Stimulated activated naive CD8-positive, alpha-beta T cell treated with anti-CD3 and anti-CD28 coated beads, Interleukin-15, amount 100 ng/mL, for 72 hours (primary cell): ENCODE measurements around the gene SLC25A19.
"Not testable (repeated sequence)": the region's sequence is repeated elsewhere in the genome, so short reads cannot be mapped to it uniquely, and the experiment has no call there.

Source experiments
- ATAC-seq: fragments of 150-1000 bp; cut with Tn5 transposase; 2 replicates; pipeline ENCODE4 v1.10.0; 2021; ENCODE audit warnings: mild to moderate bottlenecking, moderate library complexity
- DNase-seq, 2 donors: peaks; one replicate each; pipeline ENCODE4 v3.0.0; 2021 to 2022
- H3K27ac Mint-ChIP-seq, 2 donors: one replicate each; pipeline ENCODE4 v1.8.0; 2022; ENCODE audit warnings: mild to moderate bottlenecking in 2 of 2, mixed read lengths in 2 of 2, moderate library complexity in 2 of 2
- H3K27me3 Mint-ChIP-seq: one replicate; pipeline ENCODE4 v1.8.0; 2022; ENCODE audit warnings: mixed read lengths
- H3K4me1 Mint-ChIP-seq: one replicate; pipeline ENCODE4 v1.8.0; 2022; ENCODE audit warnings: mild to moderate bottlenecking, mixed read lengths
- H3K4me3 Mint-ChIP-seq, 2 donors: one replicate each; pipeline ENCODE4 v1.8.0; 2022; ENCODE audit warnings: mild to moderate bottlenecking in 2 of 2, mixed read lengths in 2 of 2, moderate library complexity in 1 of 2
- H3K9me3 Mint-ChIP-seq, 2 donors: one replicate each; pipeline ENCODE4 v1.8.0; 2022; ENCODE audit warnings: mixed read lengths in 2 of 2

SLC25A19 gene

DNA sequence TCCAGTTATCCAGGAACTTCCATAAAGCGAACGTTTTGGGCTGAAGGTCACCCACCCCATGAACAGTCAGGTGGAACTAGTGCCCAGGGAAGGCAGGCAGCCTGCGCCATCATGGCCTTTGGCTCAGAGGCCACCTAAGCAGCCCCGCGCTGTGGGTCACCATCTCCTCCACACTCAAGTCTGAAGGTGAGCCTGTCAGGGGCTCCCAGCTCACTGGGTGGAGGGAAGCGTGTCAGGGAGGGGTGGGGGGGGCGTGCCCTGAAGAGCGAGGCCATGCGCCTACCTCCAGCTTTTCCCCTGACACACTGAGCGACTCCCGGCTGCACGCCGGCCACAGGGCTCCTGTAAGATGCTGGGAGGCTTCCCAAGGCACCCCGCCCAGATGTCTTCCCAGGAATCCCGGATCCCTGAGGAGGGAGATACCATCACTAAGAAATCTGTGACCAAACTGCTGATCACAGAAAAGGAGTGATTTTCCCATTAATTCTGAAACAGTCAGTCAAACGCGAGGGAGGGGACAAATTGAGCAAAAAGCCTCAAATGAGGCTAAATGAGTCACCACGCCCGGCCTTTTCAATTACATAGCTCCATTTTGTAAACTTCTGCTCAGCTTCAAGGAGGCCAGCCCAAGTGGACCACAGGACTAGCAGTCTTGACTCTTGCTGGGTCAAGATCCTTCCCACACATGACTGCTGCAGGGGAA lies 26.5 kb upstream of the SLC25A19 start:
- no peak for DNase-seq
- Mint-ChIP-seq H3K4me1 (peaks cover 59% of the 10 kb centered on the region), H3K9me3 (no peaks in the 10 kb centered on the region), H3K4me3 (peak overlapping the region; percentile 19 to 54), H3K27ac (peak overlapping the region; percentile 74 to 80), H3K27me3 (no peaks in the 10 kb centered on the region)
- peak; percentile 68 for ATAC-seq

DNA sequence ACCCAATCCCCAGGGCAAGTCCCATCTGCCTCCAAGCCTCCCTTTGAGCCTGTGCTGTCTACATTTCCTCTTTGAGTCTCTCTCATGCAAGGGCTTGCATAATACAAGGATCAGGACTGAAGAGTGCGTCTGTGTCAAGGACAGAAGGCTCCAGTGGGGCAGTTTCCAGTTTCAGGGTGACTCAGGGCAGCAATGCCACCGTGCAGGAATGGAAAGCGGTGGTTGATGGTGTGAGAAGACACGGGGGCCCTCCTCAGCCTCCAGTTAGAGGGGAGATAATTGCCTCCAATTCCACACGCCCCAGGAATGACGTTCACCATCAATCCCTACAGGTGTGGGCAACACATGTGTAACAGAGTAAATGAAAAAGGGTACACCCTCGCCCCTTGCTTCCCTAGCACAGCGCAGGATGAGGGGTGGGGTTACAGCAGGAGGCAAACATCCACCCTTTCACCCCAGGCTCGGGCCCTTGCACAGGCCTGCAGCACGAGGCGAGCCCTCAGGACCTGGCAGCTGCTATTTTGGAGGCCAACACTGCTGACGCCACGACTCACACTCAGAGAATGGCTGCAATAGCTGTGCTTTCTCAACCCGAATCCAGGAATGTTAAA lies 24.8 kb upstream of the SLC25A19 start:
- ATAC-seq = peak; percentile 69
- Mint-ChIP-seq H3K27me3 (no peaks in the 10 kb centered on the region), H3K4me3 (peak overlapping the region; percentile 12 to 28), H3K4me1 (peaks cover 66% of the 10 kb centered on the region), H3K27ac (peak overlapping the region; percentile 76 to 81), H3K9me3 (no peaks in the 10 kb centered on the region)
- DNase-seq = no peak

GRCh38 chr17:75308732-75309629 lies 19.7 kb upstream of the SLC25A19 start:
- DNase-seq = no peak
- Mint-ChIP-seq H3K4me1 (peaks cover 26% of the 10 kb centered on the region), H3K27me3 (no peaks in the 10 kb centered on the region), H3K9me3 (no peaks in the 10 kb centered on the region), H3K4me3 (no peak overlapping the region), H3K27ac (peak overlapping the region in 1 of 2 donors; percentile 91)
- ATAC-seq = no peak

DNA sequence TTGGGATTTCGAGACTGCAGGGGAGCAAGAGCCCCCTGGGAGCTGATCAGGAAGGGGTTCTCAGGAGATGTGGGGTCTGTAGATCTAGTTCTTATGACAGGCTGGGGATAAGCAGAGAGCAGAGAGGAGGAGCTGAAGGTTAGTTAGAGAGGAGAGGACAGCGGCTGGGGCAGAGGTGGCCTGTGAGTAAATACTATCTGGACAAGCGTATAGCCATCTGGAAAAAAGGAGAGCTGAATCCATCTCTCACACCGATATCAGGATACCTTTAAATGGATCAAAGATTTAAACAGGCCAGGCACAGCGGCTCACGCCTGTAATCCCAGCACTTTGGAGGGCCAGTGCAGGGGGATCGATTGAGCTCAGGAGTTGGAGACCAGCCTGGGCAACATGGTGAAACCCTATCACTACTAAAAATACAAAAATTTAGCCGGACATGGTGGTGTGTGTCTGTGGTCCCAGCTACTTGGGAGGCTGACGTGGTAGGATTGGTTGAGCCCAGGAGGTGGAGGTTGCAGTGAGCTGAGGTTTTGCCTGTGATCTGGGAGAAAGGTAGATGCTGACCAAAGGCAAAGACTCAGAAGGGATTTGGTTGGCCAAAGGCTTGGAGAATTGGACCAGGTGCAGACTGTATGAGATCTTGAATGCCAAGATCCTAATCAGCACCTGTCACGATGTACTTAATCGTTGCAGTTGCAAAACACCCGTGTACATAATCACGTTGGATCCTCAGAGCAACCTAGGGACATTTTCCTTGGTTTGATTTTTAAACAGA lies 18.9 kb upstream of the SLC25A19 start:
- no peaks in the 10 kb centered on the region for H3K27me3 Mint-ChIP-seq
- H3K27ac Mint-ChIP-seq = peak overlapping the region in 1 of 2 donors; percentile 64
- H3K4me1 Mint-ChIP-seq = peaks cover 18% of the 10 kb centered on the region
- ATAC-seq = no peak
- H3K4me3 Mint-ChIP-seq = no peak overlapping the region
- no peaks in the 10 kb centered on the region for H3K9me3 Mint-ChIP-seq
- DNase-seq = no peak

GRCh38 chr17:75301502-75302206 lies 12.4 kb upstream of the SLC25A19 start:
- Mint-ChIP-seq H3K4me1 (peaks cover 13% of the 10 kb centered on the region), H3K9me3 (no peaks in the 10 kb centered on the region), H3K27me3 (no peaks in the 10 kb centered on the region), H3K4me3 (no peak overlapping the region), H3K27ac (no peak overlapping the region)
- no peak for DNase-seq
- ATAC-seq = no peak

- no peaks in the 10 kb centered on the region for H3K27me3 Mint-ChIP-seq
- ATAC-seq (no peak), DNase-seq (no peak)
- H3K4me1 Mint-ChIP-seq = peaks cover 19% of the 10 kb centered on the region
- no peak overlapping the region for H3K4me3 Mint-ChIP-seq
- H3K9me3 Mint-ChIP-seq = no peaks in the 10 kb centered on the region
- no peak overlapping the region for H3K27ac Mint-ChIP-seq
Measured at GRCh38 chr17:75301049-75301448, 11.8 kb upstream of the SLC25A19 start.

GRCh38 chr17:75300280-75300679 lies 11.0 kb upstream of the SLC25A19 start:
- no peaks in the 10 kb centered on the region for H3K27me3 Mint-ChIP-seq
- H3K4me1 Mint-ChIP-seq = peaks cover 27% of the 10 kb centered on the region
- H3K9me3 Mint-ChIP-seq = no peaks in the 10 kb centered on the region
- DNase-seq (no peak), ATAC-seq (no peak)
- H3K4me3 Mint-ChIP-seq = no peak overlapping the region
- H3K27ac Mint-ChIP-seq = no peak overlapping the region

DNA sequence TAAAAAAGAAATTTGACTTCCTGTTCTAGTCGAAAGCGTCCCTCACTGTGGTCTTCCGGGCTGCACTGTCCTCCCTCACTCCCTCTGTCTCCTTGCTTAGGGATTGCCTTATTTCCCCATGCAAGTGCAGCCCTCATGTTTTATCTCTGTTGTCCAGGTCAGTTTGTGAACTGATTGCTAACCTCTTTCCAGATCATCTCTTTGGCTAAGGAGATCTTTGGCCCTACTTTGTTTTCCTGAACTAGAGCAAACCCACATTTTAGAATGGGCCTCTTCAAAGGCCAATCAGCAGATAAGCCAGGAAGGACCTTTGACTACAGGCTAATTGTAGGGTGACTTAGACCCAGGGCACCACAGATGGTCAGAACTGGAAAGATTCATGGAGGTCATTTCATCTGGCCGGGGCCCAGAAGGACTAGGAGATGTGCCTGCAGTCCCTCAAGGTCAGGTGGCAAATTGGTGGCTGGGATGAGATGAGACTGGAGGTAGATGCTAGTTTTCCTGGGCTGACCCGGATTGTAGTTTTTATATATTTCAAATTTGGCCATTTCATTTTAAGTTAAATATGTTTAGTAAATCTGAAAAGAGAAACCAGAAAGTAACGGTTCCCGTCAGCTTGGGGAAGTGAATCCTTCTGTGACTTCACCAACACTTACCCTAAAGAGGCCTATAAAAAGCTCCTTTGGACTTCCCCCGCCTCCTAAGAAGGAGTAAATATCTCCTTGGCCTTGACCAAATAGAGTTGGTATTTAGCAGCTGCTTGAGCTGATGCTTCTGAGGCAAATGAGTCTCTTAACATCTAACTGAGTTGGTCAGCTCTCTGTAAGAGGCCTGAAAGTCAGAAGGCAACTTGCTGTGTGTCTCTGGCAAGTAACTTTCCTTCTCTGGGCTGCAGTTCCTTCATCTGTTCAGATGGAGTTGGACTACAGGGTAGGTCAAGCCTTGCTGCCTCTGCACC lies 6.2 kb upstream of the SLC25A19 start:
- peak overlapping the region; percentile 42 to 96 for H3K27ac Mint-ChIP-seq
- H3K4me3 Mint-ChIP-seq = peak overlapping the region; percentile 50 to 66
- peaks cover 48% of the 10 kb centered on the region for H3K4me1 Mint-ChIP-seq
- ATAC-seq (peak; percentile 94), DNase-seq (peak in 1 of 2 donors; percentile 61)
- H3K9me3 Mint-ChIP-seq = no peaks in the 10 kb centered on the region
- no peaks in the 10 kb centered on the region for H3K27me3 Mint-ChIP-seq

DNA sequence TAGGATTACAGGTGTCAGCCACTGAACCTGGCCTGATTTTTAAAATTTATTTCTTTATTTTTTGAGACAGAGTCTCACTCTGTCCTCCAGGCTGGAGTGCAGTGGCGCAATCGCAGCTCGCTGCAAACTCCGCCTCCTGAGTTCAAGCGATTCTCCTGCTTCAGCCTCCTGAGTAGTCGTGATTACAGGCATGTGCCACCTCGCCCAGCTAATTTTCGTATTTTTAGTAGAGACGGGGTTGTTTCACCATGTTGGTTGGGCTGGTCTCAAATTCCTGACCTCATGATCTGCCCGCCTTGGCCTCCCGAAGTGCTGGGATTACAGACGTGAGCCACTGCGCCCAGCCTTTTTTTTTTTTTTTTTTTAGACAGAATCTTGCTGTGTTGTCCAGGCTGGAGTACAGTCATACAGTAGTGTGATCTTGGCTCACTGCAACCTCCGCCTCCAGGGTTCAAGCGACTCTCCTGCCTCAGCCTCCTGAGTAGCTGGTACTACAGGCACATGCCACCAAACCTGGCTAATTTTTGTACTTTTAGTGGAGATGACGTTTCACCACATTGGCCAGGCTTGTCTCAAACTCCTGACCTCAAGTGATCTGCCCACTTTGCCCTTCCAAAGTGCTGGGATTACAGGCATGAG lies 3.7 kb upstream of the SLC25A19 start:
- DNase-seq, H3K4me3 Mint-ChIP-seq, ATAC-seq, H3K27me3 Mint-ChIP-seq, H3K9me3 Mint-ChIP-seq: not testable (repeated sequence)
- peak overlapping the region in 1 of 2 donors; percentile 33 for H3K27ac Mint-ChIP-seq
- peaks cover 57% of the 10 kb centered on the region for H3K4me1 Mint-ChIP-seq

DNA sequence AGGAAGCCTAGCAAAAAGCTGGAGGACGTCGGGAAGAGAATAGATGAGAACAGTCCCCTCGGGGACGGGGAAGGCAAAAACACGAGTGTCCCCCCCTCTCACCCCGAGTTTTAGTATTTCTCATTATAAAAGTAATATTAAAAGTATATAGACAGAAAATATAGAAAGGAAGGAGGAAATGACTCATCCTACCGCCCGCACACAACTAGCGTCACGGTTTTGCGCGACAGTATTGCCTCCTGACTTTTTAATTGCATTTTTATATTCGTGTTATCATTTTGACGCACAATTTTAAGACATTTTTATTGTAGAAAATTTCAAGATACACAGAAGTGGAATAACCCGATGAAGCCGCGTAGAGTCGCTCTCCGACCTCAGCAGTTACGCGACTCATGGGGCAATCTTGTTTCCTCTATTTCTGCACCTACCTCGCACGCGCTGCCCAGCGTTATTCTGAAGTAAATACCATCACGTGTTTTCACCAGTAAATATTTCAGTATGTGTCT lies 652 bp upstream of the SLC25A19 start:
- Mint-ChIP-seq H3K4me1 (peaks cover 46% of the 10 kb centered on the region), H3K4me3 (peak overlapping the region; percentile 97 to 98), H3K27ac (peak overlapping the region; percentile 97 to 100), H3K9me3 (no peaks in the 10 kb centered on the region), H3K27me3 (no peaks in the 10 kb centered on the region)
- ATAC-seq (peak; percentile 41), DNase-seq (peak in 1 of 2 donors; percentile 86)

GRCh38 chr17:75288770-75289114 lies 491 bp downstream of the SLC25A19 start:
- Mint-ChIP-seq H3K4me1 (peaks cover 40% of the 10 kb centered on the region), H3K9me3 (no peaks in the 10 kb centered on the region), H3K4me3 (peak overlapping the region; percentile 97 to 98), H3K27me3 (no peaks in the 10 kb centered on the region), H3K27ac (peak overlapping the region; percentile 97 to 100)
- DNase-seq = no peak
- peak; percentile 35 for ATAC-seq

- DNase-seq (no peak), ATAC-seq (no peak)
- H3K4me1 Mint-ChIP-seq = peaks cover 43% of the 10 kb centered on the region
- peak overlapping the region; percentile 97 to 98 for H3K4me3 Mint-ChIP-seq
- H3K9me3 Mint-ChIP-seq = no peaks in the 10 kb centered on the region
- H3K27ac Mint-ChIP-seq = peak overlapping the region; percentile 41 to 97
- H3K27me3 Mint-ChIP-seq = no peaks in the 10 kb centered on the region
Measured at GRCh38 chr17:75288359-75288758, 874 bp downstream of the SLC25A19 start.

- Mint-ChIP-seq H3K27me3 (no peaks in the 10 kb centered on the region), H3K4me3 (no peak overlapping the region), H3K4me1 (peaks cover 45% of the 10 kb centered on the region), H3K9me3 (no peaks in the 10 kb centered on the region), H3K27ac (no peak overlapping the region)
- ATAC-seq (no peak), DNase-seq (no peak)
Measured at GRCh38 chr17:75287221-75287620, 2.0 kb downstream of the SLC25A19 start.
